Activated CD4-positive, CD25-positive, alpha-beta regulatory T cell treated with anti-CD3 and anti-CD28 coated beads, Interleukin-2, amount 50 U/mL, for 16 hours (primary cell): ENCODE measurements around the gene FBXL5.

Source experiments
- DNase-seq: peaks from one replicate; pipeline ENCODE4 v3.0.0-alpha.2; 2020; ENCODE audit warnings: low read depth, low spot score

Gene FBXL5

GRCh38 chr4:15677507-15677988 lies 22.4 kb upstream of the FBXL5 start:
- no peak for DNase-seq

DNA sequence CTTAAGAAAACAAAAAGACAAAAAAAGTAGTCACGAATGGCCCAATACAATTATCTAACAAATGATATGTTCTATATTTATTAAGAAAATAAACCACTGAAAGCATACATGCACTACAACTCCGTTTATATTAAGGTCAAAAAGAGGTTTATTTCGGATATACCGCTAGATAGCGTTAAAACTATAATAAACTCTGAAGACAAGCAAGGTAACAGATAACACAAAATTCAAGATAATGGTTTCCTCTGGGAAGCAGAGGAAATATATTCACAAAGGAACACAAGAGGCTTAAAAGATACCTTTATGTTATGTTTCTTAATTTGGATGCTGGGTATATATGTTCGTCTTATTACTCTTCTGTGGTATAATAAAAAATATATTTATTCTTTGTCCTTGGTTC lies 21.7 kb upstream of the FBXL5 start:
- DNase-seq = no peak

DNA sequence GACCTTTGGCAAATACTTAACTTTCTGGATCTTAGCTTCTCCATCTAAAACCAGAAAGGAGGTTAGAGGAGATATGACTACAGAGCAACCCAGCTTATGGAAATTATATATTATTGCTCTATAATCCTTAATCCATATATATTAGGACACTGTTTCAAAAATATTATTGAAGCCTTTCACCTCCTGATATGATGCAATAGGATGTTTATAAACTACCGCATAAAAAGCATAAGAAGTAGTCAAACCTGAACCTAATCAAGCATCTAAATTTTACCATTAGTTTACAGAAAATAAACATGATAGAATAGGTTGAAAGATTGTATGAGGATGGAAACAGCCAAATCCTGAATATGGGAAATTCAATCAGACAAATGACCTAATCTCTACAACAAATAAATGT lies 20.9 kb upstream of the FBXL5 start:
- DNase-seq = no peak

DNA sequence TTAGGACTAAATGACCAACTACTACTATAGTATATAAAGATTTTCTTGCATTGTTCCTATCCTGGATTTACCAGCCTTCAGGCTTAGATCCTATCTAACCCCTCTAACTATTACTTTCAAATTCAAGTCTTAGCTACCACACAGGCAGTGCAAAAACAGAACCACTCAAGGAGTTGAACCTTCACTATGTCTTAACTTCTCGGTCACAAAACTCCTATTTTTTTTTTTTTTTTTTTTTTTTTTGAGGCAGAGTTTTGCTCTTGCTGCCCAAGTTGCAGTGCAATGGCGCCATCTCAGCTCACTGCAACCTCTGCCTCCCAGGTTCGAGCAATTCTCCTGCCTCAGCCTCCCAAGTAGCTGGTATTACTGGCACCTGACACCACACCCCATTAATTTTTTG lies 20.2 kb upstream of the FBXL5 start:
- DNase-seq = no peak

DNA sequence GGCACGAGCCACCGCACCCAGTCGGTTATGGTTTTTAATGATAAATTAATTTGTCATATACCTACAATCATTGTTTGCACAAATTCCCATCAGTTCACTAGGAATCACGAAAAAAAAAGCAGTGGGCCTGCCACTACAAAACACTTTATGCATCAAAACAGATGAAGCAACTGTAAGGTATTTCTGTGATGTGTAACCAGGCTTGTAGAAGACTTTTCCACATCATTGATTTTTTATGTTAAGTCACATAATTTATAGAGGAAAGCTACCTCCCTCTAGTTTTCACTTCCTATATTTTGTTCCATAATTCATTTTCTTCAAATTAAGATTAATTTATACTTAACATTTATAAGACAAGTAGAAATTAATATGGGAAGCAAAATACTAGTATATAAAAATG lies 19.8 kb upstream of the FBXL5 start:
- no peak for DNase-seq

DNA sequence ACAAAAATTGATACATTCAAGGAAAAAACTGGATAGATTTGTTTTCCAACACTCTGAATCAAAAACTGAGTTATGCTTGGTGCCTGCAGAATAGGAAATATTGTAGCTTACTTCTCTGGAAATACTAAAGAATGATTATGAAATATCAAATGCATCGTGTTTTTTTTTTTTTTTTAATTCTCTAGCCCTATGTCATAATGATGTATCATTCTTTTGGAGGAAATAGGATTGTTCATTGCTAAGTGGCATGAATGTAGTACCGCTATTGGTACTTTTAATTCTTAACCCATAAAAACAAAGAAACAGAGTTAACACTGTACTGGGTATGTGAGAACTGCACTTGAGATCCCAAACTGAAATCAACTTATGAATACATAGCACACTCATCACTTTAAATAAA lies 18.9 kb upstream of the FBXL5 start:
- DNase-seq = no peak

DNA sequence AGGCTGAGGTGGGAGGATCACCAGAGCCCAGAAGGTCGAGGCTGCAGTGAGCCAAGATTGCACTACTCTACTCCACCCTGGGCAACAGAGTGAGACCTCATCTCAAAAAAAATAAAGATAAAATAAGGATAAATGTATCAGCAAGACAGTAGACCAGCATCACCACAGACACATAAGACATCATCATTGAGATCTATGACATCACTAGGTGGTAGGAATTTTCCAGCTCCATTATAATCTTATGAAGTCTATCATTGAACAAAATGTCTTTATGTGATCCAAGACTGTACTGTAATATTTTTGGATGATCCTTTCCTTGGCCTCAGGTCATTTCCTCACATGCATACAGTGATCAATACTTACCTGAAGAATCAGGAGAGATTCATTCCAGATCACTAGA lies 18.2 kb upstream of the FBXL5 start:
- no peak for DNase-seq

DNA sequence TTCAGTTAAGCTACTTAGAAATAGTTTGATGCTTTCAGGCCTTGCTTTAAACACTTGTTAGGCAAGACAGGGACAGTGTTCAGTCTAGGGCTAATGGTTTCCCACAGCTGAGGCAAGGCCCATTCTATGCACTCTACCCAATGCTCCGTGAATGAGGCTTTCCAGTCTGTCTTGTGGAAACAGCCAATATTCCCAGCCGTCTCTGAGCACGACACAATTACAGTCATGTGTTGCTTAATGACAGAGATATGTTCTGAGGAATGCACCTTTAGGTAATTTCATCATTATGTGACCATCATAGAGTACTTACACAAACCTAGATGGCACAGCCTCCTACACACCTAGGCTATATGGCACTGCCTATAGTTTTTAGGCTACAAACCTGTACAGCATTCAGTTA lies 16.9 kb upstream of the FBXL5 start:
- no peak for DNase-seq

DNA sequence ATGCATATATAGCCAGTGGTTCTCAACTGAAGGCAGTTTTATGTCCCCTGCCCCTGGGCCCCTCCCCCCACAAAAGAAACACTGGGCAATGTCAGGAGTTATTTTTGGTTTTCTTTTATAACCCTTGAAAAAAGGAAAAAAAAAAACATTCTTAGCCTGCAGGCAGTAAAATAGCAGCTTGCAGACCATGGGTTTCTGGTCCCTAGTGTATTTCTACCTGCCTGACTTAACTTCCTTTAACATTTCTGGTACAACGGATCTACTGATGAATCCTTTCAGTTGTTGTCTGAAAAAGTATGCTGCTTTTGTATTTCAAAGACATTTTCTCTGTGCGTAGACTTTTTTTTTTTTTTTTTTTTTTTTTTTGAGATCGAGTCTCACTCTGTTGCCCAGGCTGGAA lies 15.4 kb upstream of the FBXL5 start:
- DNase-seq = no peak

DNA sequence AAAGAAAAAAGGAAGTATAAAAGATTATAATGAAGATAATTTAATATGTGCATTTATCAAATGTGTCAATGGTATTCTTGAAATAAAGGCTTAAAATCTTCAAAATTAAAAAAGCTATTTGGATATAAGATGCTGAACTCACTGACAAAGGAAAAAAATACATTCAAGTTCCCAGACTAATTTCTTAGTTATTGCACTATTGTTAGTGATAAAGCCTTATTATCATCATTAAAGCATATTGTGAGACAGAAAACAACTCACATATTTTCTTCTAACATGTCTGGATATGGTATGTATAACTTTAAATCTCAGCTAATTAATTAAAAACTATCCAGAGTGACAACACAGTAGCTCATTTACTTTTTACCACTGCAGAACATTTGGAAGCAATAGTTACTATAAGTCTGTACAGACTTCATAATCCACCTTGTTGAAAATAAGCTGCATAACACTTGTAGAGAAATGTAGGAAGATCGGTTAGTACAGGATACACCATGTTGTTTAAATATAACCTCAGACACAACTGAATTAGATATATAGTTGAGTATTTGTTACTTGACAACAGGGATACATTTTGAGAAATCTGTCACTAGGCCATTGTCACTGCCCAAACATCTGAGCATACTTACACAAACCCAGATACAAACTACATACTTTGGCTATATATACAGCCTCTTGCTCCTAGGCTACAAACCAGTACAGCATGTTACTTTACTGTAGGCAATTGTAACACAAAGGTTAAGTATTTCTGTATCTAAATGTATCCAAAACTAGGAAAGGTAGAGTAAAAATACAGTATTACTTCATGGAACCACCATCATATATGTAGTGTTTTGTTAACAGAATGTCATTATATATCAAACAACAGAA lies 13.6 kb upstream of the FBXL5 start:
- no peak for DNase-seq

GRCh38 chr4:15667006-15667405 lies 11.8 kb upstream of the FBXL5 start:
- DNase-seq = no peak

DNA sequence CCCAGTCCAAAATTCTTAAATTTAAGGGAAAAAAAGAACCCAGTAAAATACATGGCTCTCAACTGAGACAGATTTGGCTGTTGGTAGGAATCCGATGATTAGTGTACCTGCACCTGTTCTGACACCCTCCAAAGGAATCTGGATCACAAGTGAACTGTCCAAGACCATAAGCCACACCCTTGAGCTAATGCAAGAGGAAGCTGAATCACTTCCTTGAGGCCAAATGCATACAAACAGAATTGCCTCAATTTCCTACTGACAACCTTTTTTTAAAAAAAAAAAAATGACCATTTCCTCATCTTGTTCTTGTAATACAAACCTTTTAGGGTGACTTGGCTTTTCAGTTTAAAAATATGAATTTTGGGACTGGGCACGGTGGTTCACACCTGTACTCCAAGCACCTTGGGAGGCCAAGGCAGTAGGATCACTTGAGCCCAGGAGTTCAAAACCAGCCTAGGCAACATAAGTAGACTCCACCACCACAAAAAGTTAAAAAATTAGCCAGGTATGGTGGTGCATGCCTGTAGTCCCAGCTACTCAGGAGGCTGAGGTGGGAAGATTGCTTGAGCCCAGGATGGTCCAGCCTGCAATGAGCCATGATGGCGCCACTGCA lies 10.7 kb upstream of the FBXL5 start:
- no peak for DNase-seq

DNA sequence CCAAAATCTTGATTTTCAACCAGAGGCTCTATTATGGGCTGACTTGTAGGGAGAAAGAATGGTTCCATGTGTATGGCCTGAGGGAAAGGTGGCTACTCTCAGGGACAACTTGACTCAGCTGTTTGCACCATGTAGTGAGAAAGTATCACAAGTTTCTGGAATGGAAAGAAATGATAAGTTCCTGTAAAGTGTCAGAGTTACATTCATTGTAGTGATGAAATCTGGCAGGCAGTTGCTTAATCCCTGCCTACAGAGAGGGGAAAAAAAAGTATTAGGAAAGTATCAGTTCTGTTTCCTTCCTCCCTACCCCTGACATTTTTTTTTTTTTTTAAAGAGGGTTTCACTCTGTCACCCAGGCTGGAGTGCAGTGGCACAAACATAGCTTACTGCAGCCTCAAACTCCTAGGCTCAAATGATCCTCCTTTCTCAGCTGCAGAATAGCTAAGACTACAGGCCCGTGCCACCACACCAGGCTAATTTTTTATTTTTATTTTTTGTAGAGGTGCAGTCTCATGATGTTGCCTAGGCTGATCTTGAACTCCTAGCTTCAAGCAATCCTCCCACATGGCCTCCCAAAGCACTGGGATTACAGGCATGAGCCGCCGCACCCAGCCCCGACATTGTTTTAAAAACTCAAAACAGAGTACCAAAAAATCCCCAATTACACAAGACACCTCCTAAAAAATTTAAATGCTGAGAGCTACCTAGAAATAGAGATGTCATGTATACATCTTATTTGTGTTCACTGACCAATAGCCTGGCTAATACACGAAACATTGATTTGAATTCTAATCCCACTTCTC lies 4.8 kb upstream of the FBXL5 start:
- no peak for DNase-seq

GRCh38 chr4:15658781-15659180 lies 3.6 kb upstream of the FBXL5 start:
- no peak for DNase-seq

DNA sequence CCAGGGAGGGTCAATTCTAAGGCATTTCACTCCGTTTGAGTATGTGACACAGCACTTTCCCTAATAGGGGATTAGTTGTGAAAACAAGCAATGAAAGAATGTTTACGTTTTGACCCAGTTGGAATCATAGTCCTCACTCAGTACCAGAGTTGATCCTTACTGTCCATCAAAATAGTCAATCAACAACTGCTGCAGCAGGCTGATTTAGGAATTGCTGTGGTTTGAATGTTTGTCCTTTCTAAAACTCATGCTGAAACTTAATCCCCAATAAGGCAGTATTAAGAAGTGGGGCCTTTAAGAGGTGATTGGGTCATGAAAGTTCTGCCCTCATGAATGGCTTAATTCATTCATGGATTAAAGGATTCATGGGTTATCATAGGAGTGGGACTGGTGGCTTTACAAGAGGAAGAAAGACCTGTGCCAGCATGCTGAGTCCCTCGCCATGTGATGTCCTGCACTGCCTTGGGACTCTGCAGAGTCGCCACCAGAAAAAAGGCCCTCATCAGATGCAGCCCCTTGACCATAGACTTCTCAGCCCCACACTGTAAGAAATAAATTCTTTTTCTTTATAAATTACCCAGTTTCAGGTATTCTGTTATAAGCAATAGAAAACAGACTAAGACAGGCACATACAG lies 3.1 kb upstream of the FBXL5 start:
- DNase-seq = no peak

GRCh38 chr4:15657366-15657765 lies 2.2 kb upstream of the FBXL5 start:
- DNase-seq = no peak

- DNase-seq = no peak
Measured at GRCh38 chr4:15656038-15656470, 897 bp upstream of the FBXL5 start.

- peak; percentile 3 for DNase-seq
Measured at GRCh38 chr4:15654593-15655222, 449 bp downstream of the FBXL5 start.

DNA sequence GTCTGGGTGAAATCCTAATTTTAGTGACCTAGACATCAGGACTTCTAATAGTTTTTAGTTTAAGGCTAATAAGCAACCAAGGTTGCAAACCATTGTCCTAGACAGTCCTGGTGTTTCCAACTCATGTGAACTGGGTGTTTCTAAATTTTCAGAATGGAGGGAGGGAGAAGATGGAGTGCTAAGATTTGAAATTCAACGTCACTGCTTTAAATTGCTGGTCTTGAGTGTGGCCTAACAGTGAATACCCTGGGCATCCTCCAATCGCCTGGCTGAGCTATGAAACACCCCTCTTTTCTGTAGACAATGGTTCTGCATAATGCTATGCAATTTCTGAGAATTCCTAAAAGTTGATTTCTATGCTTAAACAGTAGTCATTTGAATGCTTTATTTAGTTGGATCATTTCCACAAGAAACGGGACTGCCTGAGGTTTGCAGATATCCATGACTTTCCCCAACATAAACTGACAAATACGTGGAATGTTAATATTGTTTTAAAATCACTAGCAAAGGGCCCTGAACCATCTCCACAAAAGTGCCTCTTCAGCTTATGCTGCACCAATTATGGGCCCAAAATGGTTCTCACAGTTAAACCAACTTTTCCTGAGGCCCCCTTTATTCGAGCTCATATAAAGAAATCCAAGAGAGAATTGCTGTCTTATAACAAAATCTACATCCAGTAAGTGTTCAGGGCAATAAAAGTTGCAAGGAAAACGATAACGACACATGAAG lies 1.1 kb downstream of the FBXL5 start:
- DNase-seq = no peak

DNA sequence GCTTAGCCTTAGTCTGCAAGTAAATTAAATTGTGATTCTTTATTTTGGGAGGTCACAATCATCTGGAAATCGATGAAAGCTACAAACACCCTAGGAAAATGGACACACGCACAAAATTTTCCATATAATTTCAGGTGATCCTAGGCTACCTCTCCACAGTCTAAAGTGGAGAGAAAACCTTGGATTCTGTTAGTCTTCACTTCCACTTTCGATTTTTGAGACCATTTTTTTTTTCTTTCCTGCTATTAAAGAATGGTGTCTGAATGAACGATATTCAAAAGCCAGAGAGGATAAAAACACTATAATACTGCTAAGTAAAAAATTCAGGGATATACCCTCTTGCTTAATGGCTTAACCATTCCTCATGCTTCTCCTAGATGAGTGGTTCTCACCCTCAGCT lies 1.7 kb downstream of the FBXL5 start:
- no peak for DNase-seq

- no peak for DNase-seq
Measured at GRCh38 chr4:15652841-15653240, 2.3 kb downstream of the FBXL5 start.
